Peyer's patch (tissue), 4 donors: ENCODE data around the gene ANKRD60. TPM values are rescaled to one million over a fixed set of nuclear protein-coding genes. Genes with fewer than 3 reads are reported as not detected.
A peak's percentile ranks its signal among the peaks of the same experiment; 100 is the strongest.

Source experiments
- DNase-seq, 3 donors: peaks; one replicate each; pipeline ENCODE4 v3.0.0-alpha.2; 2017 to 2019
- H3K27ac ChIP-seq, 4 donors: fragments of 200-600 bp; sonication (generic); one replicate each; pipeline ENCODE4 v1.5.1; 2016 to 2019
- H3K27me3 ChIP-seq, 2 donors: fragments of 200-600 bp; sonication (generic); one replicate each; pipeline ENCODE4 v1.5.1; 2019
- H3K36me3 ChIP-seq, 3 donors: fragments of 200-600 bp; sonication (generic); one replicate each; pipeline ENCODE4 v1.5.1; 2016 to 2019
- H3K4me1 ChIP-seq, 4 donors: fragments of 200-600 bp; sonication (generic); one replicate each; pipeline ENCODE4 v1.5.1; 2016 to 2019
- H3K4me3 ChIP-seq, 4 donors: fragments of 200-600 bp; sonication (generic); 1 replicate in 3 of 4; 2 replicates in 1 of 4; pipeline ENCODE4 v1.5.1; 2016 to 2019; ENCODE audit warnings: mild to moderate bottlenecking in 1 of 4
- H3K9me3 ChIP-seq, 4 donors: fragments of 200-600 bp; sonication (generic); one replicate each; pipeline ENCODE4 v1.5.1; 2016 to 2019; ENCODE audit warnings: mild to moderate bottlenecking in 1 of 4
- CTCF ChIP-seq, 6 experiments: fragments of 450-650 bp in 4 of 6; fragments of 200-600 bp in 2 of 6; sonication (generic) in 1 of 6; IDR thresholded peaks; one replicate each; pipeline ENCODE4 v1.5.1; 2017 to 2019; ENCODE audit warnings: antibody characterized with exemption in 6 of 6, mild to moderate bottlenecking in 3 of 6, moderate library complexity in 1 of 6
- POLR2A ChIP-seq, 2 donors: fragments of 450-650 bp; IDR thresholded peaks; one replicate each; pipeline ENCODE4 v1.5.1; 2017; ENCODE audit warnings: antibody characterized with exemption in 2 of 2, mild to moderate bottlenecking in 2 of 2, moderate library complexity in 2 of 2
- total RNA-seq, 4 donors: library from RNA; depleted of rRNA; stranded (reverse); fragments of >200 nt; gene quantifications; one replicate each; pipeline ENCODE4 v1.1.0, GENCODE V29; 2016

ANKRD60 gene
- total RNA-seq, 4 donors from 2014 or later = not detected

GRCh38 chr20:58233393-58233792, 4.9 kb upstream of the ANKRD60 start:
- Histone ChIP-seq H3K36me3 (peaks cover 0 to 10% (median 0%) of the 10 kb centered on the region in 3 donors), H3K4me1 (peaks cover 0 to 6% (median 0%) of the 10 kb centered on the region in 4 donors), H3K9me3 (no peaks in the 10 kb centered on the region), H3K4me3 (no peak overlapping the region), H3K27me3 (peaks cover 0 to 12% of the 10 kb centered on the region in 2 donors), H3K27ac (no peak overlapping the region)
- DNase-seq = no peak
- no peak for TF ChIP-seq CTCF (IDR thresholded peaks at IDR 0.05)
- no peak for TF ChIP-seq POLR2A (IDR thresholded peaks at IDR 0.05)

DNA sequence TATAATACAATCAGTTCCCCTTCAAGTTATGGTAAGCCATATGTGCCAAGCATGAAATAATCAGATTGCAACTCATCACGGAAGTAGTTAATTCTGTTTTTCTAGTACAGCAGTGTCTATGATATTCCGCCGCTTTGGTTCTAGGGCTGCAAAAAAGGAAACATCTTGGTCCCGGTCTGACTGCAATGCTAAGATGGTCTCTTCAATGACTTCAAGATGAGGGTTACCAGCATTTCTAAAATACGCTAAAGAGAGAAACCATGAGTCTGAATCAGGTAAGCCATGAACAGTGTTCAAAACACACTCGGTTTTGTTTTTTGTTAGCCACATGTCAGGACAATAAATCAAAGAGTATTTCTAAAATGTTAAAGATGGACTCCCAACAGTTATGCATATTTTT, 3.2 kb upstream of the ANKRD60 start:
- no peak overlapping the region for H3K4me3 ChIP-seq
- peaks cover 0 to 6% (median 0%) of the 10 kb centered on the region in 4 donors for H3K4me1 ChIP-seq
- TF ChIP-seq CTCF (IDR thresholded peaks at IDR 0.05) (no peak), POLR2A (IDR thresholded peaks at IDR 0.05) (no peak)
- peaks cover 0 to 22% of the 10 kb centered on the region in 2 donors for H3K27me3 ChIP-seq
- no peak overlapping the region for H3K27ac ChIP-seq
- DNase-seq = no peak
- peaks cover 0 to 10% (median 0%) of the 10 kb centered on the region in 3 donors for H3K36me3 ChIP-seq
- no peaks in the 10 kb centered on the region for H3K9me3 ChIP-seq

GRCh38 chr20:58229198-58229798, 845 bp upstream of the ANKRD60 start:
- H3K27ac ChIP-seq = no peak overlapping the region
- H3K27me3 ChIP-seq = peaks cover 0 to 22% of the 10 kb centered on the region in 2 donors
- H3K4me1 ChIP-seq = peaks cover 0 to 6% (median 0%) of the 10 kb centered on the region in 4 donors
- peaks cover 0 to under 1% (median 0%) of the 10 kb centered on the region in 3 donors for H3K36me3 ChIP-seq
- TF ChIP-seq CTCF (IDR thresholded peaks at IDR 0.05) = no peak
- TF ChIP-seq POLR2A (IDR thresholded peaks at IDR 0.05) = no peak
- no peak for DNase-seq
- H3K9me3 ChIP-seq = no peaks in the 10 kb centered on the region
- no peak overlapping the region for H3K4me3 ChIP-seq

DNA sequence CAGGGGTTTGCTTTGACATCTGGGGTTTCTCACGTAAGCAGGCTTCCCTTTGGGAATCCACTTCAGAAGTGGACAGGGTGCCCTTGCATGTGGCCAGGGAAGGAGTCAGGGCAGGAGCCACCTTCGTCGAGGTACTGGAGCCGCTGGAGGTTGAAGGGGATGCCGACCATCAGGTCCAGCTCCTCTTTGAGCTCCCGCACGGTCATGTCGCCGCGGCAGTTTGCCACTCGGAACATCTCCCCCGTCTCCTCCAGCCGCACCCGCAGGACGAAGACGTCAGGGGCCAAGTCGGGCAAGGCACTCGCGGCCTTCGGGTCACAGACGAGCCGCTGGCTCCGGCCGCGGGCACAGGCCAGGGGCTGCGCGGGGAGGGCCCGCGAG, 360 bp downstream of the ANKRD60 start:
- no peak for DNase-seq
- Histone ChIP-seq H3K27ac (no peak overlapping the region), H3K4me1 (peaks cover 0 to 6% (median 0%) of the 10 kb centered on the region in 4 donors), H3K36me3 (no peaks in the 10 kb centered on the region), H3K27me3 (peaks cover 0 to 22% of the 10 kb centered on the region in 2 donors), H3K4me3 (peak overlapping the region in 3 of 4 donors; percentile 25 to 38 (median 25)), H3K9me3 (no peaks in the 10 kb centered on the region)
- TF ChIP-seq CTCF (IDR thresholded peaks at IDR 0.05) (no peak), POLR2A (IDR thresholded peaks at IDR 0.05) (no peak)

DNA sequence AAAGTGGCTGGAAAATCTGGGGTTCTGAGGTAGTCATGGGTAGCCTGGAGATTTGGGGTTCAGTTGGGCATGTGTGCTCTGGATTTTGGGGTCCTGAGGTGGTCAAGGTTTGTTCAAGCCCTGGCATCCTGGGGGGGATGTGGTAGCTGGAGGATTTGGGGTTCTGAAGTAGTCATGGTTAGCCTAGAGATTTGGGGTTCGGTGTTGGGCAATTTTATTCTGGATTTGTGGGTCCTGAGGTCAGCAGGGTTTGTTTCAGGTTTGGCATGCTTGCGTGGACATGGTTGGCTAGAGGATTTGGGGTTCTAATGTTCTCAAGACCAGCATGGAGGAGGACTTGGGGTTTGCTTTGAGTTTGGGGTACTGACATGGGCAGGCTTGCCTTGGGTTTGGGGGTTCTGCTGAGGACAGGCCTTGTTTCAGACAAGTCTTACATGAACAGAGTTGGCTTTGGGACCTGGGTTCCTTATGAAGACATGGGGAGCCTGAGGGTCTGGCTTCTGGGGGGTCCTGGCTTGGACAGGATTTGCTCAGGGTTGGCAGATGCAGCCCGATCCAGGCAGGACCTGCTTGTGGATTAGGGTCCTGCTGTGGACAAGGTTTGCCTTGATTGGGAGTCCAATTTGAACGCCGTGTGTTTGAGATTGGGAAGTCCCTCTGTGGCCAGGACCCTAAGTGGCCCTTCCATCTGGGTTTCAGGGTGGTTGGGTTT, 906 bp downstream of the ANKRD60 start:
- Histone ChIP-seq H3K27me3 (peaks cover 0 to 22% of the 10 kb centered on the region in 2 donors), H3K36me3 (no peaks in the 10 kb centered on the region), H3K9me3 (no peaks in the 10 kb centered on the region), H3K4me3 (no peak overlapping the region), H3K27ac (no peak overlapping the region), H3K4me1 (peaks cover 0 to 6% (median 0%) of the 10 kb centered on the region in 4 donors)
- TF ChIP-seq CTCF (IDR thresholded peaks at IDR 0.05) = no peak
- no peak for TF ChIP-seq POLR2A (IDR thresholded peaks at IDR 0.05)
- DNase-seq = no peak
